ENCODE measurements around the gene DUSP22.

DNA sequence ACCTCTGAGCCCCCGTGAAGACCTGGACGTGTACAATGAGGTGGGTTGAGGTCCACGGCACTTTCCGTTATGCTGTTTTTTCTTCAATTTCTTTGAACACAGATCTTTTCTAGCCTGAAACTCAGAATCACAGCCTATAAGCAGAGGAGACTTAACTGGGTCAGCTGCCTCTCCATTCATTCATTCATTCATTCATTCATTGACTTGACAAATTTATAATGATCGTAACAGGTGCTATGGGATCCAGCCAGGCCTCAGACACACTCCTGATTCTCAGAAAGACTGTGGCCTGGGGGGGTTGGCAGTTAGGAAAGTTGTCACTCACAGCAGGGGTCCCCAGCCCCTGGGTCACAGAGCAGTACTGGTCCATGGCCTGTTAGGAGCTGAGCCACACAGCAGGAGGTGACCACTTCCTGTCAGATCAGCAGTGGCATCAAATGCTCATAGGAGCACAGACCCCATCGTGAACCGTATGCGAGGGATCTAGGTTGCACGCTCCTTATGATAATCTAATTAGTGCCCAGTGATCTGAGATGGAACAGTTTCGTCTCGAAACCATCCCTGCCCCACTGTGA, 60.7 kb downstream of the DUSP22 start:
- TF ChIP-seq, protein P1, sequence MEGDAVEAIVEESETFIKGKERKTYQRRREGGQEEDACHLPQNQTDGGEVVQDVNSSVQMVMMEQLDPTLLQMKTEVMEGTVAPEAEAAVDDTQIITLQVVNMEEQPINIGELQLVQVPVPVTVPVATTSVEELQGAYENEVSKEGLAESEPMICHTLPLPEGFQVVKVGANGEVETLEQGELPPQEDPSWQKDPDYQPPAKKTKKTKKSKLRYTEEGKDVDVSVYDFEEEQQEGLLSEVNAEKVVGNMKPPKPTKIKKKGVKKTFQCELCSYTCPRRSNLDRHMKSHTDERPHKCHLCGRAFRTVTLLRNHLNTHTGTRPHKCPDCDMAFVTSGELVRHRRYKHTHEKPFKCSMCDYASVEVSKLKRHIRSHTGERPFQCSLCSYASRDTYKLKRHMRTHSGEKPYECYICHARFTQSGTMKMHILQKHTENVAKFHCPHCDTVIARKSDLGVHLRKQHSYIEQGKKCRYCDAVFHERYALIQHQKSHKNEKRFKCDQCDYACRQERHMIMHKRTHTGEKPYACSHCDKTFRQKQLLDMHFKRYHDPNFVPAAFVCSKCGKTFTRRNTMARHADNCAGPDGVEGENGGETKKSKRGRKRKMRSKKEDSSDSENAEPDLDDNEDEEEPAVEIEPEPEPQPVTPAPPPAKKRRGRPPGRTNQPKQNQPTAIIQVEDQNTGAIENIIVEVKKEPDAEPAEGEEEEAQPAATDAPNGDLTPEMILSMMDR (conservative IDR thresholded peaks at IDR 0.05), result no peak
- TF ChIP-seq ZFX (IDR thresholded peaks at IDR 0.05), result no peak
